Large intestine (tissue), 3 donors: Measurements from ENCODE around the gene TRIO. TPM values are rescaled to one million over a fixed set of nuclear protein-coding genes. Genes with fewer than 3 reads are reported as not detected.

ENCODE experiments used
- DNase-seq, 2 donors: peaks; one replicate each; pipeline versions ENCODE4 v3.0.0 to v3.0.0-alpha.2; 2013
- H3K27ac ChIP-seq: one replicate; pipeline ENCODE4 v1.5.1; 2013; ENCODE audit warnings: low read length
- H3K27me3 ChIP-seq: 2 replicates; pipeline ENCODE4 v1.6.1; 2013; ENCODE audit warnings: low read length; ENCODE audit not compliant: control insufficient read depth, insufficient read depth
- H3K36me3 ChIP-seq: 2 replicates; pipeline ENCODE4 v1.6.1; 2013; ENCODE audit warnings: low read length; ENCODE audit not compliant: control insufficient read depth, insufficient read depth
- H3K4me1 ChIP-seq: one replicate; pipeline ENCODE4 v1.6.1; 2013; ENCODE audit warnings: low read length; ENCODE audit not compliant: control insufficient read depth, insufficient read depth
- H3K4me3 ChIP-seq: one replicate; pipeline ENCODE4 v1.5.1; 2013; ENCODE audit warnings: low read length
- H3K9me3 ChIP-seq: one replicate; pipeline ENCODE4 v1.6.1; 2013; ENCODE audit warnings: mild to moderate bottlenecking, low read depth, low read length, moderate library complexity; ENCODE audit not compliant: control insufficient read depth
- WGBS: methylation state at CpG from one replicate; pipeline ENCODE4 v1.1.5; 2013; ENCODE audit warnings: low lambda C conversion rate; ENCODE audit not compliant: insufficient coverage; 5-methylcytosine and 5-hydroxymethylcytosine counted together
- polyA plus RNA-seq: library from polyadenylated mRNA; unstranded; fragments of 120-200 nt; gene quantifications from one replicate; pipeline ENCODE4 v1.2.1, GENCODE V29; 2013

Gene TRIO
- polyA plus RNA-seq, 1 donor = 66.6 TPM

DNA sequence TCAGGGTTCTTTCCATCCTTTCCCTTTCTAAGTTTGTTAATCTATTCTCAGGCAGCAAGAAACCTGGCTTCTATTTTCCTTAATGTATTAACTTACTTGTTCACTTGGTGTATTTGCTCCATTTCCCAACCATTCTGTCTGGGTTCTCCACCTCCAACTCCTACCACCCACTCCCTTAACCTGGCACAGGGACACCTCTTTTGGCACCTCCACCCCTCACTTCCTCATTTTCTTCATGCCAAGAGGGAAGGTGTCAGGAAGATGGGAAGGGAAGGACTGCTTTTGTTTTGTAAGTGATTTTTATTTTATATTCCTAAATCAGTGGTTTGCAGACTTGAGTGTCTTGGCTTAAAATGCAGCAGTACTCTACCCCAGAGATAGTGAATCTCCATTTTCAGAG, 166.1 kb downstream of the TRIO start:
- Histone ChIP-seq H3K9me3 (peaks cover 3% of the 10 kb centered on the region), H3K4me1 (no peaks in the 10 kb centered on the region), H3K36me3 (peaks cover 58% of the 10 kb centered on the region), H3K27ac (no peak overlapping the region), H3K4me3 (no peak overlapping the region), H3K27me3 (no peaks in the 10 kb centered on the region)
- DNase-seq = no peak

DNA sequence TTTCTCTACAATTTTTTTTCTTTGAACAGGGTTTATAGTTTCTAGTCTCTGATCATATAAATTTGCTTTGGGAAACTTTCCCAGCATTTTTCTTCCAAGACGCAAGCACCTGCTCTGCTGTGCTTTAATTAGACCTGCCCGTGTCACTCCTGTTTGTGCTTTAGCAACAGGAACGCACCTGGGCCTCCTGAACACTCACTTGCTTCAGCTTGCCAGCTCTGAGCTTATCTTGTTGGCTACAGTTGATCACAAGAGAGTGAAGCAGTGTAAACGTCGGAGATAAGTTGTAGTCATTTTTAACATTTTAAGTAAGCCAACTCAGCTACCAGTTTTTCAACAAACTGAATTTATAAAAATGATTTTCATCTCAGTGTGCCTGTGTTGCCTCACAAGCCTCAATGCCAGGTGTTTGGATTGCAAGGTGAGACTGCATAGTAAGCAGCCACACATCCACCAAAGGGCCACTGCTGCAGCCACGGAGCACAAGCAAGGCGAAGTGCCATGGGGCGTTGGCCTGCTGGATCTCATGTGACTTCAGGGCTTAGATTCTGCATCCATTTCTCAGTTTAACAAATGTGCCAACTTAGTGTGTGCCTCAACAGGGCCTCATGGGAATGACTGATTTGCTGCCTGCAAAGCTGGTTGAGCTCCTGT, 166.9 kb downstream of the TRIO start:
- no peak for DNase-seq
- WGBS = 45% methylated on average over 4 of the region's 8 CpGs
- Histone ChIP-seq H3K4me1 (no peaks in the 10 kb centered on the region), H3K27ac (no peak overlapping the region), H3K9me3 (peaks cover 3% of the 10 kb centered on the region), H3K4me3 (no peak overlapping the region), H3K27me3 (no peaks in the 10 kb centered on the region), H3K36me3 (peaks cover 57% of the 10 kb centered on the region)

DNA sequence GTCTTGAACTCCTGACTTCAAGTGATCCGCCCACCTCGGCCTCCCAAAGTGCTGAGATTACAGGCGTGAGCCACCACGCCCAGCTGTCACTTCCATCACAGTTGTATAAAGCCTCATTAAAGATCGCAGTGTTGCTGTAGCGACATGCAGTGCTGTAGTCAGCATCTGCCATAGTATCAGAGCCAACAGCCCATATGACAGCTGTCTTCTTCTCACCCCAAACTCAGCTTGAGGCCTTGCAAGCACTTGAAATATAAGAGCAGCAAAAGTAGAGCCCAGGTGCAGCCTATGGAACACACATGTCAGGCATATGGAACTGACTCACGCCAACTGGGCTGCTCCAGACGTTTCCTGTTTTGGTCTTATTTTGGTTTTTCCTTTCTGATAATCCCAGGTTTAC, 167.8 kb downstream of the TRIO start:
- Histone ChIP-seq H3K4me1 (no peaks in the 10 kb centered on the region), H3K27ac (no peak overlapping the region), H3K36me3 (peaks cover 50% of the 10 kb centered on the region), H3K4me3 (no peak overlapping the region), H3K27me3 (no peaks in the 10 kb centered on the region), H3K9me3 (peaks cover 3% of the 10 kb centered on the region)
- no CpG with 5 or more reads among the region's 8 CpGs for WGBS
- DNase-seq = no peak

DNA sequence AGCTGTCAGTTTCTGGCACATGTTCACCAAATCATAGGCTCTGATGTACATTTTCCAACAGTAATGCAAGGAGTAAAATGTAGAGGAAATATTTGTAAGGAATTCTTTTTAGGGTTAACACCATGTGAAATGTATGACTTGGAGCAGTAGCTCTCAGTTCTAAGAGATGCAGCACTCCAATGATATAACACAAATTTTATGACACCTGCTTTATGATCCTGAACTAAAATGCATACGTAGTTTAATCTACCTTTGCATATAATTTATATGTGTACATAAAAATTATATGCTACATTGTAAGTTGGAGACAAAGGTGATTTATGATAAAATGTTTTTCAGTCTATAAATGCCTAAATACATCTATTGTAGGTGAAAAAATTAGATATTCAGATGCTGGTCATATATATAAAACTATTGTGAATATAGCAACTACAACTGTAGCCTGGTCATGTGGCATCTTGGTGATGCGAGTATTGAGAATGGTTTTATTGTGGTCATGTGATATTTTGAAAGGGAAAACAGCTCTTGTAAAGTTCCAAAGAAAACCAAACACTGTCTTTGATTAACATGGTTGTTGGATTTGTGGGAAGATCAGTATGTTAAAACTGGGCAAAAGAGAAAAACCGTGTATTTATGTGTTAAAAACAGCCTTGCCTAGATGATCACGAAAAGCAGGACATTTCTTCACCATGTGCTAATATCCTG, 171.0 kb downstream of the TRIO start:
- Histone ChIP-seq H3K4me1 (no peaks in the 10 kb centered on the region), H3K27ac (no peak overlapping the region), H3K36me3 (peaks cover 55% of the 10 kb centered on the region), H3K27me3 (no peaks in the 10 kb centered on the region), H3K4me3 (no peak overlapping the region), H3K9me3 (no peaks in the 10 kb centered on the region)
- no CpG with 5 or more reads among the region's 4 CpGs for WGBS
- no peak for DNase-seq

DNA sequence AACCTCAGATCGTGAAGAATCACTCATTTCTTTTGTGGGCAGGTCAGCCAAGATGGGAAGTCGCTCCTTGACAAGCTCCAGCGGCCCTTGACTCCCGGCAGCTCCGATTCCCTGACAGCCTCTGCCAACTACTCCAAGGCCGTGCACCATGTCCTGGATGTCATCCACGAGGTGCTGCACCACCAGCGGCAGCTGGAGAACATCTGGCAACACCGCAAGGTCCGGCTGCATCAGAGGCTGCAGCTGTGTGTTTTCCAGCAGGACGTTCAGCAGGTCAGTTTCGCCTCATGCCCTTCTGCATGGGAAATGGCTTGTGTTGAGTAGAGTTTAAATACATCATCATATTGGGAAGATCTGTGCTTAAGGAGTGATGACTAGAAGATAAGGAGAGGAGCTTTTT, 173.3 kb downstream of the TRIO start:
- DNase-seq = no peak
- WGBS = no CpG with 5 or more reads among the region's 12 CpGs
- no peaks in the 10 kb centered on the region for H3K4me1 ChIP-seq
- no peaks in the 10 kb centered on the region for H3K9me3 ChIP-seq
- no peak overlapping the region for H3K27ac ChIP-seq
- no peaks in the 10 kb centered on the region for H3K27me3 ChIP-seq
- peaks cover 55% of the 10 kb centered on the region for H3K36me3 ChIP-seq
- no peak overlapping the region for H3K4me3 ChIP-seq

DNA sequence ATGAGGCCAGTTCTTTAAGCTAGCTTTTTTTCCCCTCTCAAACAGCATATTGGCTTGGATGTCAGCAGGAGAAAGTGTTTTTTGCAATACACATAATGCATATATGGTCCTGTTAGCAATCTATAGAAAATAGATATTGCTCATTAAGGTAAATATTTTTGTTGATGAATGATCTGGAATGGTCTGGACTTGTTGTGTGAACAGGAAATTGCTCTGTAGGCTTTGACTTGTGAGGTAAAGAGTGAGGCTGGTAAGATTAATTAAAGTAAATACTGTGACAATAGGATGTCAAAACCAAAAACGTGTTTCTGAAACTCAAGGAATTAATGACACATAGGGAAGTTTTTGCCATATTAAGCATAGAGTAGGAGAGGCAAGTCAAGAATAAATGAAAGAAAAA, 176.0 kb downstream of the TRIO start:
- H3K4me1 ChIP-seq = no peaks in the 10 kb centered on the region
- no peak overlapping the region for H3K27ac ChIP-seq
- no peak overlapping the region for H3K4me3 ChIP-seq
- no peak for DNase-seq
- WGBS = 89% methylated on average over 1 of the region's 1 CpG
- peaks cover 52% of the 10 kb centered on the region for H3K36me3 ChIP-seq
- no peaks in the 10 kb centered on the region for H3K9me3 ChIP-seq
- H3K27me3 ChIP-seq = no peaks in the 10 kb centered on the region

DNA sequence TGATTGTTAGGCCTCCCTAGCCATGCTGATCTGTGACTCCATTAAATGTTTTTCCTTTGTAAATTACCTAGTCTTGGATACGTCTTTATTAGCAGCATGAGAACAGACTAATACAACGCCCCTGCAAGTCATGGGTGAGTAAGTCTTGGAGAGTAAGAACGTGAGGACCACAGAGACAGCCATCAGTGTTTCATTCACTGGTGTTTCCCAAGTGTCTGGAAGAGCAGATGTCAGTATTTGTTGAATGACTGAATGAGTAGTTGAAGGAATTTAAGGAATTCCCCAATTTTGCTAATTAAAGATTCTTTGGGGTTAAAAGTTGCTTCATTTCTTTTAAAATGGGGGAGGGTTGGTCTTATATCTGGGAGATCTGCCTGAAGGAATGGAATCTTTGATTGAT, 178.8 kb downstream of the TRIO start:
- peaks cover 46% of the 10 kb centered on the region for H3K36me3 ChIP-seq
- H3K4me3 ChIP-seq = no peak overlapping the region
- WGBS = no CpG with 5 or more reads among the region's 3 CpGs
- no peak overlapping the region for H3K27ac ChIP-seq
- H3K9me3 ChIP-seq = no peaks in the 10 kb centered on the region
- no peak for DNase-seq
- no peaks in the 10 kb centered on the region for H3K27me3 ChIP-seq
- H3K4me1 ChIP-seq = peaks cover 8% of the 10 kb centered on the region

DNA sequence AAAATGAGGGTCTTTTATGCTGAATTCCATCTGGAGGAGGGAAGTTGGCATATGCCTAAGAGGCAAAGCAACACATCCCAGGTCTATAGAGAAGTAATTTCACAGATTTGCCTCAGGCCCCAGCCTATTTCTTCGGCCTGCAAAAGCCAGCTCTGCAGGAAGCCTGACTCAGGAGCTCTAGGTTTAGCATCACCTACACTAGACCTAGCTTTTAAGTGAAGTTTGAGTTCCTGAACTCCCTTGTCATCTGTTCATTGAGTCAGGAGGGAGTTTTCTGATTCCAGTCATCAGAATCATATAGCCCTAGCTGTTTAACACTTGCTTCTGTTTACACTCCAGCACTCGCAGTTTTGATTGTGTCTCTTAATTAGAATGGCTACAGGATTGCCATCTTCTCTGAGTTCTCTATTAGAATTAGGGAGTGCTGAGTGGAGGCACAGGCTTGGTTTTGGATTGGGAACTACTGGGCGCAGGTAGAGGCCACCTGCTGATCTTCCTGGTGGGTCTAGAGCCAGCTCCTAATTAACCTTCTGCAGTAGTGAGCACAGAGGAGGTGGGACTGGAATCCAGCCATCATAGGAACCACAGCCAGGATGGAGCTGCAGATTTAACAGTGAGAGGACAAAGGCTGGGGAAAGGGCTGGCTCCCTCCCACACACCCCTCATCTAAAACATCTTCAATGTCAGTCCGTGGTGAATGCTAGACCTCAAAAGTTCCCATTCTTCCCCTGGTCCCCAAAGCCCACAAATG, 179.5 kb downstream of the TRIO start:
- 83% methylated on average over 1 of the region's 4 CpGs for WGBS
- peaks cover 8% of the 10 kb centered on the region for H3K4me1 ChIP-seq
- no peak for DNase-seq

DNA sequence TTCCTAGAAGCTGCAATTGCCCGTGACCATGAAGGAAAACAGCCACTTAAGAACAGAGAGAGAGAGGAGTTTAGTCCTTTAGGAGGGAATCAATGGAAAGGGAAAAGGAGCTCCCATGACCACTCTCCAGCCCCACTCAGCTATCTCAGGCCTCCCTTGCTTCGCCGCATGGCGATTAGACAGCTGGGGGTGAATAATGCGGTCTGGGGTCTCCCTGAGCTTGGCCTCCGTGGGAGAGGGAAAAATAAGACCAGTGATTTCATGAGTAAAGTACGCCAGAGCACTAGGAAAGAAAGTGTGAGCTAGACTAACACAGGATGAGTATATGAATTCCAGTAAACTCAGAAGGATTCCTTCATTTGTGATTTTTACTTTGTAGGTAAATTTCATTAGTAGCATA, 180.3 kb downstream of the TRIO start:
- H3K4me3 ChIP-seq = no peak overlapping the region
- DNase-seq = no peak
- WGBS = 100% methylated on average over 3 of the region's 7 CpGs
- H3K27ac ChIP-seq = no peak overlapping the region
- no peaks in the 10 kb centered on the region for H3K27me3 ChIP-seq
- no peaks in the 10 kb centered on the region for H3K9me3 ChIP-seq
- peaks cover 43% of the 10 kb centered on the region for H3K36me3 ChIP-seq
- peaks cover 8% of the 10 kb centered on the region for H3K4me1 ChIP-seq

More for the DNA sequence above, 179.5 kb downstream of the TRIO start:
- Histone ChIP-seq H3K27me3 (no peaks in the 10 kb centered on the region), H3K27ac (no peak overlapping the region), H3K9me3 (no peaks in the 10 kb centered on the region), H3K36me3 (peaks cover 41% of the 10 kb centered on the region), H3K4me3 (no peak overlapping the region)

DNA sequence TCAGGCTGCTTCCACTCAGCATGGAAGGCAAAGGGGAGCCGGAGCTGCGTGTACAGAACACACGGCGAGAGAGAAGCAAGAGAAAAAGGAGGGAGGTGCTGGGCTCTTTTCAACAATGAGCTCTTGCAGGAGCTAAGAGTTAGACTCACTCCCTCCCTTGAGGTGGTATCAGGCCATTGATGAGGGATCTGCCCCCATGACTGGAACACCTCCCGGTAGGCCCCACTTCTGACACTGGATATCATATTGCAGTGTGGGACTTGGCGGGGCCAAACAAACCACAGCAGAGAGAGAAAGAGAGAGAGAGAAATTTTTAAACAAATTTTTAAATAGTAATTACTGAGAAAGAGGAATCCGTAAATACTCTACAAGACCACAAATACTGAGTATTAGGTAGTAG, 182.2 kb downstream of the TRIO start:
- peaks cover 36% of the 10 kb centered on the region for H3K36me3 ChIP-seq
- DNase-seq = no peak
- no peak overlapping the region for H3K27ac ChIP-seq
- peaks cover 8% of the 10 kb centered on the region for H3K4me1 ChIP-seq
- WGBS = no CpG with 5 or more reads among the region's 7 CpGs
- no peaks in the 10 kb centered on the region for H3K9me3 ChIP-seq
- no peaks in the 10 kb centered on the region for H3K27me3 ChIP-seq
- H3K4me3 ChIP-seq = no peak overlapping the region
